ENCODE data around the gene SURF4. TPM values are rescaled to one million over a fixed set of nuclear protein-coding genes. Genes with fewer than 3 reads are reported as not detected.

SURF4 gene
- total RNA-seq, 1 experiment from 2014 or later: 391 TPM

Other genes with a start within 250 kb of the SURF4 start
- 0.96 and 3.1 TPM in 2 replicates for gene GBGT1, start 212.1 kb downstream of the SURF4 start, total RNA-seq (2014; rRNA removed; shearing (Covaris generic))
- gene OBP2B, start 166.8 kb downstream of the SURF4 start, total RNA-seq (2014; rRNA removed; shearing (Covaris generic)): not detected in 2 replicates
- gene ABO, start 100.9 kb downstream of the SURF4 start, total RNA-seq (2014; rRNA removed; shearing (Covaris generic)): not detected in 2 replicates
- gene SURF6, start 39.9 kb downstream of the SURF4 start, total RNA-seq (2014; rRNA removed; shearing (Covaris generic)): 11.4 and 19.5 TPM in 2 replicates
- 17.9 and 30.0 TPM in 2 replicates for gene MED22, start 27.9 kb downstream of the SURF4 start, total RNA-seq (2014; rRNA removed; shearing (Covaris generic))
- gene RPL7A, start 27.8 kb downstream of the SURF4 start, total RNA-seq (2014; rRNA removed; shearing (Covaris generic)): 2,228 and 2,364 TPM in 2 replicates
- gene SURF1, start 19.6 kb downstream of the SURF4 start, total RNA-seq (2014; rRNA removed; shearing (Covaris generic)): 74.4 and 75.2 TPM in 2 replicates
- gene SURF2, start 19.5 kb downstream of the SURF4 start, total RNA-seq (2014; rRNA removed; shearing (Covaris generic)): 26.3 and 43.1 TPM in 2 replicates
- gene STKLD1, start 306 bp upstream of the SURF4 start, total RNA-seq (2014; rRNA removed; shearing (Covaris generic)): 0.91 and 1.4 TPM in 2 replicates
- gene REXO4, start 42.0 kb upstream of the SURF4 start, total RNA-seq (2014; rRNA removed; shearing (Covaris generic)): 24.8 and 28.3 TPM in 2 replicates
- gene ADAMTS13, start 46.3 kb upstream of the SURF4 start, total RNA-seq (2014; rRNA removed; shearing (Covaris generic)): 0.43 and 1.6 TPM in 2 replicates
- 8.8 and 10.8 TPM in 2 replicates for gene CACFD1, start 83.9 kb upstream of the SURF4 start, total RNA-seq (2014; rRNA removed; shearing (Covaris generic))
- gene SLC2A6, start 103.0 kb upstream of the SURF4 start, total RNA-seq (2014; rRNA removed; shearing (Covaris generic)): 30.8 and 42.1 TPM in 2 replicates
- gene MYMK, start 148.9 kb upstream of the SURF4 start, total RNA-seq (2014; rRNA removed; shearing (Covaris generic)): not detected in 2 replicates
- gene ADAMTSL2, start 158.6 kb upstream of the SURF4 start, total RNA-seq (2014; rRNA removed; shearing (Covaris generic)): 0.12 and 0.16 TPM in 2 replicates
- not detected in 2 replicates for gene FAM163B, start 233.3 kb upstream of the SURF4 start, total RNA-seq (2014; rRNA removed; shearing (Covaris generic))

All from A172 (cell line).